ENCODE measurements around the gene TNS3. TPM values are rescaled to one million over a fixed set of nuclear protein-coding genes. Genes with fewer than 3 reads are reported as not detected.

TNS3 gene
- polyA plus RNA-seq, 3 donors = 5.2 to 30.3 (median 7.9) TPM

DNA sequence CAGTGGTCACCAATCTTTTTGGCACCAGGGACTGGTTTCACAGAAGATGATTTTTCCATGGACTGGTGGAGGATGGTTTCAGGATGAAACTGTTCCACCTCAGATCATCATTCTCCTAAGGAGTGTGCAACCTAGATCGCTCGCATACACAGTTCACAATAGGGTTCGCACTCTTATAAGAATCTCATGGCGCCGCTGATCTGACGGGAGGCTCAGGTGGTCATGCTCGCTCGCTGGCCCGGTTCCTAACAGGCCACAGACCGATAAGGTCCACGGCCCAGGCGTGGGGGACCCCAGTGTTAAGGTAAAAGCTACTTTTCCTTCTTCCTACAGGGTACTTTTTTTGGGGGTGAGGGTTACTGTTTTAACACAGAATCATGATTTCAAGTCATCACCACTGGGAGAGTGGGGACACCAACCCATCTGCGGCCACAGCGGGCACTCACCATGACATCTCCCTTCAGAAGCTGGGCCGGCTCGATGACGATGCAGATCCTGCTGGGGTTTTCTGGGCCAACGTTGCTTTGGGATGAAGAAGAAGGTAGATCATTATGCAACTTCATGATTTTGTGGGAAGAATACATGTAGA, 170.5 kb downstream of the TNS3 start:
- Histone ChIP-seq H3K9me3 (replicated peaks in 1 of 2; ENCODE audit: control insufficient read depth in 1 of 2, insufficient read depth in 1 of 2, low read length in 2 of 2) (no peaks in the 10 kb centered on the region), H3K4me1 (ENCODE audit: control insufficient read depth in 1 of 2, insufficient read depth in 2 of 2, low read length in 2 of 2) (no peaks in the 10 kb centered on the region), H3K27ac (ENCODE audit: low read depth in 1 of 2, low read length in 2 of 2) (peak overlapping the region in 1 of 2 donors; percentile 26), H2AFZ (ENCODE audit: insufficient read depth, low read depth, low read length, poor library complexity, severe bottlenecking) (no peak overlapping the region), H4K20me1 (ENCODE audit: insufficient read depth, low read length) (peaks cover 18% of the 10 kb centered on the region), H3K4me3 (replicated peaks in 1 of 3; ENCODE audit: low read depth in 2 of 3, low read length in 3 of 3) (no peak overlapping the region), H3K36me3 (replicated peaks in 1 of 2; ENCODE audit: control insufficient read depth in 1 of 2, insufficient read depth in 2 of 2, low read length in 2 of 2) (peaks cover 90 to 100% of the 10 kb centered on the region in 2 donors), H3K9ac (ENCODE audit: insufficient read depth, low read length, poor library complexity, severe bottlenecking) (no peak overlapping the region), H3K27me3 (ENCODE audit: control insufficient read depth in 2 of 2, insufficient read depth in 2 of 2, low read length in 2 of 2) (no peaks in the 10 kb centered on the region), H3K79me2 (ENCODE audit: insufficient read depth, low read length) (no peaks in the 10 kb centered on the region), H3K4me2 (replicated peaks; ENCODE audit: extremely low read depth, low read length, poor library complexity, severe bottlenecking) (no peak overlapping the region)
- Mint-ChIP-seq H3K27me3 (ENCODE audit: low read depth in 3 of 3) (peaks cover 0 to 2% (median 0%) of the 10 kb centered on the region in 3 donors), H3K9me3 (peaks cover 0 to 1% (median 0%) of the 10 kb centered on the region in 7 donors), H3K27ac (peak overlapping the region in 2 of 7 donors; percentile 21 to 61), H3K36me3 (peaks cover 81 to 97% of the 10 kb centered on the region in 2 donors), H3K4me1 (no peaks in the 10 kb centered on the region), H3K4me3 (no peak overlapping the region)
- TF ChIP-seq, protein P1, sequence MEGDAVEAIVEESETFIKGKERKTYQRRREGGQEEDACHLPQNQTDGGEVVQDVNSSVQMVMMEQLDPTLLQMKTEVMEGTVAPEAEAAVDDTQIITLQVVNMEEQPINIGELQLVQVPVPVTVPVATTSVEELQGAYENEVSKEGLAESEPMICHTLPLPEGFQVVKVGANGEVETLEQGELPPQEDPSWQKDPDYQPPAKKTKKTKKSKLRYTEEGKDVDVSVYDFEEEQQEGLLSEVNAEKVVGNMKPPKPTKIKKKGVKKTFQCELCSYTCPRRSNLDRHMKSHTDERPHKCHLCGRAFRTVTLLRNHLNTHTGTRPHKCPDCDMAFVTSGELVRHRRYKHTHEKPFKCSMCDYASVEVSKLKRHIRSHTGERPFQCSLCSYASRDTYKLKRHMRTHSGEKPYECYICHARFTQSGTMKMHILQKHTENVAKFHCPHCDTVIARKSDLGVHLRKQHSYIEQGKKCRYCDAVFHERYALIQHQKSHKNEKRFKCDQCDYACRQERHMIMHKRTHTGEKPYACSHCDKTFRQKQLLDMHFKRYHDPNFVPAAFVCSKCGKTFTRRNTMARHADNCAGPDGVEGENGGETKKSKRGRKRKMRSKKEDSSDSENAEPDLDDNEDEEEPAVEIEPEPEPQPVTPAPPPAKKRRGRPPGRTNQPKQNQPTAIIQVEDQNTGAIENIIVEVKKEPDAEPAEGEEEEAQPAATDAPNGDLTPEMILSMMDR (IDR thresholded peaks at IDR 0.05) = no peak
- DNase-seq = no peak
- intact Hi-C loops (cut with micrococcal nuclease) = no loop called here
- WGBS (ENCODE audit: insufficient coverage) = 100% methylated on average over 9 of the region's 18 CpGs

GRCh38 chr7:47408675-47409074, 173.2 kb downstream of the TNS3 start:
- peaks cover 0 to 2% (median 0%) of the 10 kb centered on the region in 3 donors for H3K27me3 Mint-ChIP-seq (ENCODE audit: low read depth in 3 of 3)
- no peaks in the 10 kb centered on the region for H3K27me3 ChIP-seq (ENCODE audit: control insufficient read depth in 2 of 2, insufficient read depth in 2 of 2, low read length in 2 of 2)
- H3K9me3 ChIP-seq (replicated peaks in 1 of 2; ENCODE audit: control insufficient read depth in 1 of 2, insufficient read depth in 1 of 2, low read length in 2 of 2) = no peaks in the 10 kb centered on the region
- no peak overlapping the region for H3K4me3 Mint-ChIP-seq
- H3K79me2 ChIP-seq (ENCODE audit: insufficient read depth, low read length) = no peaks in the 10 kb centered on the region
- H3K4me1 Mint-ChIP-seq = no peaks in the 10 kb centered on the region
- H3K4me1 ChIP-seq (ENCODE audit: control insufficient read depth in 1 of 2, insufficient read depth in 2 of 2, low read length in 2 of 2) = no peaks in the 10 kb centered on the region
- 93% methylated on average over 4 of the region's 5 CpGs for WGBS (ENCODE audit: insufficient coverage)
- H3K27ac ChIP-seq (ENCODE audit: low read depth in 1 of 2, low read length in 2 of 2) = no peak overlapping the region
- H3K36me3 Mint-ChIP-seq = peaks cover 68 to 95% of the 10 kb centered on the region in 2 donors
- H3K9me3 Mint-ChIP-seq = peaks cover 0 to 2% (median 0%) of the 10 kb centered on the region in 7 donors
- peaks cover 79 to 99% of the 10 kb centered on the region in 2 donors for H3K36me3 ChIP-seq (replicated peaks in 1 of 2; ENCODE audit: control insufficient read depth in 1 of 2, insufficient read depth in 2 of 2, low read length in 2 of 2)
- no peak for DNase-seq
- no peak overlapping the region for H3K9ac ChIP-seq (ENCODE audit: insufficient read depth, low read length, poor library complexity, severe bottlenecking)
- TF ChIP-seq, protein P1 (IDR thresholded peaks at IDR 0.05) = no peak
- H3K27ac Mint-ChIP-seq = peak overlapping the region in 3 of 7 donors; percentile 14 to 23 (median 21)
- peaks cover 23% of the 10 kb centered on the region for H4K20me1 ChIP-seq (ENCODE audit: insufficient read depth, low read length)
- no peak overlapping the region for H2AFZ ChIP-seq (ENCODE audit: insufficient read depth, low read depth, low read length, poor library complexity, severe bottlenecking)
- intact Hi-C loops (cut with micrococcal nuclease) = no loop called here
- no peak overlapping the region for H3K4me2 ChIP-seq (replicated peaks; ENCODE audit: extremely low read depth, low read length, poor library complexity, severe bottlenecking)
- H3K4me3 ChIP-seq (replicated peaks in 1 of 3; ENCODE audit: low read depth in 2 of 3, low read length in 3 of 3) = no peak overlapping the region

Data from CD14-positive monocyte (primary cell).